Endothelial cell (in vitro differentiated cells): ENCODE measurements around the gene SLFN12L. TPM values are rescaled to one million over a fixed set of nuclear protein-coding genes. Genes with fewer than 3 reads are reported as not detected.
A peak's percentile ranks its signal among the peaks of the same experiment; 100 is the strongest.

Source experiments
- DNase-seq: peaks from one replicate; pipeline ENCODE4 v3.0.0; 2021; ENCODE audit warnings: low spot score
- H3K27ac Mint-ChIP-seq: one replicate; pipeline ENCODE4 v1.8.0; 2021; ENCODE audit warnings: mixed read lengths, inconsistent platforms; ENCODE audit not compliant: unreplicated experiment
- H3K27me3 Mint-ChIP-seq: one replicate; pipeline ENCODE4 v1.8.0; 2021; ENCODE audit warnings: mild to moderate bottlenecking, moderate library complexity, mixed read lengths, inconsistent platforms; ENCODE audit not compliant: unreplicated experiment
- H3K36me3 Mint-ChIP-seq: one replicate; pipeline ENCODE4 v1.8.0; 2021; ENCODE audit warnings: mild to moderate bottlenecking, low read depth, mixed read lengths, inconsistent platforms; ENCODE audit not compliant: unreplicated experiment
- H3K4me1 Mint-ChIP-seq: one replicate; pipeline ENCODE4 v1.8.0; 2021; ENCODE audit warnings: mild to moderate bottlenecking, mixed read lengths, inconsistent platforms; ENCODE audit not compliant: unreplicated experiment
- H3K4me3 Mint-ChIP-seq: one replicate; pipeline ENCODE4 v1.8.0; 2021; ENCODE audit warnings: mild to moderate bottlenecking, mixed read lengths, inconsistent platforms; ENCODE audit not compliant: unreplicated experiment
- H3K9me3 Mint-ChIP-seq: one replicate; pipeline ENCODE4 v1.8.0; 2021; ENCODE audit warnings: mixed read lengths, inconsistent platforms; ENCODE audit not compliant: unreplicated experiment
- total RNA-seq: library from RNA; stranded (reverse); fragmentation: NEBNext Ultra II Directional; extraction: Animal tissue kit (Norgen Biotek cat#: 25700); gene quantifications from one replicate; pipeline ENCODE4 v1.2.1, GENCODE V29; 2021; ENCODE audit not compliant: unreplicated experiment
- TF ChIP-seq, protein P1 (sequence below): fragments of 200-600 bp; sonication (generic); IDR thresholded peaks from one replicate; pipeline ENCODE4 v1.5.0; 2021; ENCODE audit warnings: antibody characterized with exemption; ENCODE audit not compliant: unreplicated experiment

SLFN12L gene
- total RNA-seq, 1 donor from 2014 or later, result not detected

GRCh38 chr17:35449371-35449931, 88.0 kb downstream of the SLFN12L start:
- no peak overlapping the region for H3K27ac Mint-ChIP-seq
- peak; percentile 27 for DNase-seq
- peak overlapping the region; percentile 86 for H3K4me3 Mint-ChIP-seq
- H3K4me1 Mint-ChIP-seq, result peaks cover 12% of the 10 kb centered on the region
- peaks cover 5% of the 10 kb centered on the region for H3K36me3 Mint-ChIP-seq
- TF ChIP-seq, protein P1, sequence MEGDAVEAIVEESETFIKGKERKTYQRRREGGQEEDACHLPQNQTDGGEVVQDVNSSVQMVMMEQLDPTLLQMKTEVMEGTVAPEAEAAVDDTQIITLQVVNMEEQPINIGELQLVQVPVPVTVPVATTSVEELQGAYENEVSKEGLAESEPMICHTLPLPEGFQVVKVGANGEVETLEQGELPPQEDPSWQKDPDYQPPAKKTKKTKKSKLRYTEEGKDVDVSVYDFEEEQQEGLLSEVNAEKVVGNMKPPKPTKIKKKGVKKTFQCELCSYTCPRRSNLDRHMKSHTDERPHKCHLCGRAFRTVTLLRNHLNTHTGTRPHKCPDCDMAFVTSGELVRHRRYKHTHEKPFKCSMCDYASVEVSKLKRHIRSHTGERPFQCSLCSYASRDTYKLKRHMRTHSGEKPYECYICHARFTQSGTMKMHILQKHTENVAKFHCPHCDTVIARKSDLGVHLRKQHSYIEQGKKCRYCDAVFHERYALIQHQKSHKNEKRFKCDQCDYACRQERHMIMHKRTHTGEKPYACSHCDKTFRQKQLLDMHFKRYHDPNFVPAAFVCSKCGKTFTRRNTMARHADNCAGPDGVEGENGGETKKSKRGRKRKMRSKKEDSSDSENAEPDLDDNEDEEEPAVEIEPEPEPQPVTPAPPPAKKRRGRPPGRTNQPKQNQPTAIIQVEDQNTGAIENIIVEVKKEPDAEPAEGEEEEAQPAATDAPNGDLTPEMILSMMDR, result no peak
- H3K27me3 Mint-ChIP-seq, result peaks cover under 1% of the 10 kb centered on the region
- H3K9me3 Mint-ChIP-seq, result no peaks in the 10 kb centered on the region

DNA sequence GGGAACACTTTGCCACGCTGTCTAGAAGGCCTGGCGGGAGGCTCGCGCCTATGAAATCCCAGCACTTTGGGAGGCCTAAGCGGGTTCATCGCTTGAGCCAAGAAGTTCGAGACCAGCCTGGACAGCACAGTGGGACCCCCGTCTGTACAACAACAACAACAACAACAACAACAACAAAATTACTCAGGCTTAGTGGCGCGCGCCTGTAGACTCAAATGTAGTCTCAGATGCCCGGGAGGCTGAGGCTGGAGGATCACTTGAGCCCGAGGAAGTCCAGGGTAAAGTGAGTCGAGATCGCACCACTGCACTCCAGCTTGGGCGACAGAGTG, 88.6 kb downstream of the SLFN12L start:
- no peaks in the 10 kb centered on the region for H3K9me3 Mint-ChIP-seq
- TF ChIP-seq, protein P1, result no peak
- H3K27ac Mint-ChIP-seq, result no peak overlapping the region
- H3K36me3 Mint-ChIP-seq, result peaks cover 5% of the 10 kb centered on the region
- peak overlapping the region; percentile 86 for H3K4me3 Mint-ChIP-seq
- DNase-seq, result no peak
- H3K27me3 Mint-ChIP-seq, result no peaks in the 10 kb centered on the region
- H3K4me1 Mint-ChIP-seq, result peaks cover 12% of the 10 kb centered on the region

DNA sequence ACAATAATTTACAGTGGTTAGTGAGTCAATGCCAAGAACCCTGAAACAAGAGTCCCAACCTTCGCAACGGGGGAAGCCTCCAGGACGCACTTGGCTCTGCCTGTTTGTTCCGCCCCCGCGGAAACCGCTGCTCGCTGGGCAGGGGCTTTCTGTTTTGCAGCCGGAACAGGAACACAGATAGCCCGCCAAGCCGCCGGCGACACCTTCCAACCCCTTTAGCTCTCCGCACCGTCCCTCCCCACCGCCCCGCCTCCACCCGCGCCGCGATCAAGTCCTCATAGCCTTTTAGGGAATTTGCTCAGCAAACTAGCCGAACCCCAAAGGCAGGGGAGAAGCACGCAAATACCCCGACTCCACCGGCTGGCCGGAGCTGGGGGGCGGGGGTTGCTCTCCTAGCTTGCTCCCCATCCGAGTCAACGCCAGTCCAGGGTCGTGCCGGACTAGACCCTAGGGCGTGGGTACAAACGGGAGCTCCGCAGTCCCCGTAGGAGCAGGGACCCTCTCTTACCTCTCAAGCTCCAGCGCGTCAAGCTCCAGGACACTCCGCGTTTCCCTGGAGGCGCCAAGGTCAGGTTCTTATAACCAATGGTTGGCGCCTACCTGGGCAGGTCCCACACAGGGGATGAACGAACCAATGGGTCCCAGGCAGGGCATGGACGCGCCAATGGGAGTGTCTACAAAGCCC, 89.1 kb downstream of the SLFN12L start, which contains the start of gene SLFN13:
SLFN13 (minus strand) TSS at position 553 of the 685 bp plus-strand sequence. CDS start 3,086 bp downstream, outside the sequence.
- Mint-ChIP-seq H3K4me3 (peak within 1 kb of the TSS; percentile 86), H3K4me1 (peaks cover 12% of the 10 kb centered on the region), H3K27me3 (no peaks in the 10 kb centered on the region), H3K27ac (peak within 1 kb of the TSS; percentile 95), H3K36me3 (peaks cover 5% of the 10 kb centered on the region), H3K9me3 (no peaks in the 10 kb centered on the region)
- TF ChIP-seq, protein P1, result no peak
- DNase-seq, result peak; percentile 77

GRCh38 chr17:35447499-35447898, 90.0 kb downstream of the SLFN12L start:
- Mint-ChIP-seq H3K4me1 (peaks cover 12% of the 10 kb centered on the region), H3K36me3 (peaks cover 5% of the 10 kb centered on the region), H3K4me3 (peak overlapping the region; percentile 75), H3K27me3 (no peaks in the 10 kb centered on the region), H3K9me3 (no peaks in the 10 kb centered on the region), H3K27ac (peak overlapping the region; percentile 95)
- TF ChIP-seq, protein P1, result no peak
- DNase-seq, result no peak

DNA sequence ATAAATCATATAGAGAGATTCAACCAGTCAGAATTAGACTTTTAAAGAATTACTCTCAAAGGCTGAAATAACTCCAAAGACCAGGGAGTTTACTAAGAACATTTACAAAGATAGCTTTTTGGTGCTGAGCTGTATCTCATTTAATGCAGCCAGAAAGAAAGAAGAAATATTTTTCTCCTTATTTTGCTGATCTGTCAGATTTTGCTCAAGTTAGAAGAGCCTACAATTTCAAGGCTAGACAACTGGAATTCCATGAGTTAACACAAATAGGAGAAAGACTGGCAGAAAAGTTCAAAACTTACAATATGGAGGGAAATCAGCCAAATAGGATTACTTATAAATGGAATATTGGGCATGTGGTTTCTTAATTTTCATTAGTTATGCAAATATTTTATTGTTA, 99.0 kb downstream of the SLFN12L start:
- no peak overlapping the region for H3K4me3 Mint-ChIP-seq
- no peaks in the 10 kb centered on the region for H3K27me3 Mint-ChIP-seq
- H3K36me3 Mint-ChIP-seq, result no peaks in the 10 kb centered on the region
- H3K4me1 Mint-ChIP-seq, result peaks cover 4% of the 10 kb centered on the region
- no peak for DNase-seq
- H3K27ac Mint-ChIP-seq, result no peak overlapping the region
- TF ChIP-seq, protein P1, result no peak
- no peaks in the 10 kb centered on the region for H3K9me3 Mint-ChIP-seq
